Measurements from ENCODE around the gene CST5. TPM values are rescaled to one million over a fixed set of nuclear protein-coding genes. Genes with fewer than 3 reads are reported as not detected.

Gene CST5
- total and polyA plus RNA-seq, 2 experiments from 2014 or later = 0.68 to 1.3 TPM

GRCh38 chr20:23887856-23888255 lies 8.3 kb upstream of the CST5 start:
- Histone ChIP-seq H3K36me3 (replicated peaks; ENCODE audit: insufficient read depth, low read depth) (no peaks in the 10 kb centered on the region), H4K20me1 (ENCODE audit: insufficient read depth, poor library complexity, severe bottlenecking) (no peaks in the 10 kb centered on the region), H3K9me2 (replicated peaks; ENCODE audit: insufficient read depth) (no peaks in the 10 kb centered on the region), H3K4me2 (no peak overlapping the region), H3K9me3 (ENCODE audit: low read depth) (no peaks in the 10 kb centered on the region), H3K4me1 (ENCODE audit: insufficient read depth) (no peaks in the 10 kb centered on the region), H2AFZ (no peak overlapping the region), H3K27me3 (no peaks in the 10 kb centered on the region), H3K27ac (no peak overlapping the region), H3K4me3 (no peak overlapping the region), H3K79me2 (no peaks in the 10 kb centered on the region)
- WGBS (ENCODE audit: low lambda C conversion rate, missing lambda C conversion rate) = 91% methylated on average over 2 of the region's 2 CpGs
- DNase-seq (ENCODE audit: low spot score) = no peak
- TF ChIP-seq EZH2phosphoT487 (IDR thresholded peaks at IDR 0.05; ENCODE audit: low read depth, severe bottlenecking, unreplicated experiment) (no peak), EZH2 (IDR thresholded peaks at IDR 0.05; ENCODE audit: borderline replicate concordance) (no peak)
- TF ChIP-seq, protein P1, sequence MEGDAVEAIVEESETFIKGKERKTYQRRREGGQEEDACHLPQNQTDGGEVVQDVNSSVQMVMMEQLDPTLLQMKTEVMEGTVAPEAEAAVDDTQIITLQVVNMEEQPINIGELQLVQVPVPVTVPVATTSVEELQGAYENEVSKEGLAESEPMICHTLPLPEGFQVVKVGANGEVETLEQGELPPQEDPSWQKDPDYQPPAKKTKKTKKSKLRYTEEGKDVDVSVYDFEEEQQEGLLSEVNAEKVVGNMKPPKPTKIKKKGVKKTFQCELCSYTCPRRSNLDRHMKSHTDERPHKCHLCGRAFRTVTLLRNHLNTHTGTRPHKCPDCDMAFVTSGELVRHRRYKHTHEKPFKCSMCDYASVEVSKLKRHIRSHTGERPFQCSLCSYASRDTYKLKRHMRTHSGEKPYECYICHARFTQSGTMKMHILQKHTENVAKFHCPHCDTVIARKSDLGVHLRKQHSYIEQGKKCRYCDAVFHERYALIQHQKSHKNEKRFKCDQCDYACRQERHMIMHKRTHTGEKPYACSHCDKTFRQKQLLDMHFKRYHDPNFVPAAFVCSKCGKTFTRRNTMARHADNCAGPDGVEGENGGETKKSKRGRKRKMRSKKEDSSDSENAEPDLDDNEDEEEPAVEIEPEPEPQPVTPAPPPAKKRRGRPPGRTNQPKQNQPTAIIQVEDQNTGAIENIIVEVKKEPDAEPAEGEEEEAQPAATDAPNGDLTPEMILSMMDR (IDR thresholded peaks at IDR 0.05; ENCODE audit: poor library complexity) = no peak

GRCh38 chr20:23884771-23885162 lies 5.2 kb upstream of the CST5 start:
- no peaks in the 10 kb centered on the region for H3K79me2 ChIP-seq
- no peak for DNase-seq (ENCODE audit: low spot score)
- H3K4me1 ChIP-seq (ENCODE audit: insufficient read depth) = peaks cover 5% of the 10 kb centered on the region
- TF ChIP-seq, protein P1 (IDR thresholded peaks at IDR 0.05; ENCODE audit: poor library complexity) = no peak
- TF ChIP-seq EZH2 (IDR thresholded peaks at IDR 0.05; ENCODE audit: borderline replicate concordance) = no peak
- no peak for TF ChIP-seq EZH2phosphoT487 (IDR thresholded peaks at IDR 0.05; ENCODE audit: low read depth, severe bottlenecking, unreplicated experiment)
- H3K9me3 ChIP-seq (ENCODE audit: low read depth) = no peaks in the 10 kb centered on the region
- H3K27ac ChIP-seq = no peak overlapping the region
- 91% methylated on average over 5 of the region's 5 CpGs for WGBS (ENCODE audit: low lambda C conversion rate, missing lambda C conversion rate)
- H3K4me2 ChIP-seq = no peak overlapping the region
- H3K9me2 ChIP-seq (replicated peaks; ENCODE audit: insufficient read depth) = no peaks in the 10 kb centered on the region
- no peaks in the 10 kb centered on the region for H3K36me3 ChIP-seq (replicated peaks; ENCODE audit: insufficient read depth, low read depth)
- no peak overlapping the region for H2AFZ ChIP-seq
- H3K27me3 ChIP-seq = no peaks in the 10 kb centered on the region
- H3K4me3 ChIP-seq = no peak overlapping the region
- no peaks in the 10 kb centered on the region for H4K20me1 ChIP-seq (ENCODE audit: insufficient read depth, poor library complexity, severe bottlenecking)

- Histone ChIP-seq H3K79me2 (no peaks in the 10 kb centered on the region), H3K4me2 (no peak overlapping the region), H3K4me1 (ENCODE audit: insufficient read depth) (peaks cover 5% of the 10 kb centered on the region), H3K9me2 (replicated peaks; ENCODE audit: insufficient read depth) (no peaks in the 10 kb centered on the region), H3K27ac (no peak overlapping the region), H3K27me3 (no peaks in the 10 kb centered on the region), H2AFZ (no peak overlapping the region), H3K4me3 (no peak overlapping the region), H3K9me3 (ENCODE audit: low read depth) (no peaks in the 10 kb centered on the region), H4K20me1 (ENCODE audit: insufficient read depth, poor library complexity, severe bottlenecking) (no peaks in the 10 kb centered on the region), H3K36me3 (replicated peaks; ENCODE audit: insufficient read depth, low read depth) (no peaks in the 10 kb centered on the region)
- 85% methylated on average over 5 of the region's 5 CpGs for WGBS (ENCODE audit: low lambda C conversion rate, missing lambda C conversion rate)
- TF ChIP-seq EZH2 (IDR thresholded peaks at IDR 0.05; ENCODE audit: borderline replicate concordance) (no peak), EZH2phosphoT487 (IDR thresholded peaks at IDR 0.05; ENCODE audit: low read depth, severe bottlenecking, unreplicated experiment) (no peak)
- TF ChIP-seq, protein P1 (IDR thresholded peaks at IDR 0.05; ENCODE audit: poor library complexity) = no peak
- DNase-seq (ENCODE audit: low spot score) = no peak
Observed at GRCh38 chr20:23884136-23884770, 4.7 kb upstream of the CST5 start.
